Daoy (cell line): ENCODE data around the gene MAP7D2. TPM values are rescaled to one million over a fixed set of nuclear protein-coding genes. Genes with fewer than 3 reads are reported as not detected.
"Not testable (repeated sequence)": the region's sequence is repeated elsewhere in the genome, so short reads cannot be mapped to it uniquely, and the experiment has no call there.

ENCODE experiments used
- DNase-seq: peaks from one replicate; pipeline ENCODE4 v3.0.0-alpha.2; 2015; ENCODE audit warnings: low read depth
- total RNA-seq: library from RNA; depleted of rRNA; stranded (reverse); fragments of >200 nt; shearing (Covaris generic); gene quantifications from 2 replicates; pipeline ENCODE4 v1.2.3, GENCODE V29; 2014; rRNA removed

MAP7D2 gene
- total RNA-seq, result 1.7 and 3.7 TPM in 2 replicates

DNA sequence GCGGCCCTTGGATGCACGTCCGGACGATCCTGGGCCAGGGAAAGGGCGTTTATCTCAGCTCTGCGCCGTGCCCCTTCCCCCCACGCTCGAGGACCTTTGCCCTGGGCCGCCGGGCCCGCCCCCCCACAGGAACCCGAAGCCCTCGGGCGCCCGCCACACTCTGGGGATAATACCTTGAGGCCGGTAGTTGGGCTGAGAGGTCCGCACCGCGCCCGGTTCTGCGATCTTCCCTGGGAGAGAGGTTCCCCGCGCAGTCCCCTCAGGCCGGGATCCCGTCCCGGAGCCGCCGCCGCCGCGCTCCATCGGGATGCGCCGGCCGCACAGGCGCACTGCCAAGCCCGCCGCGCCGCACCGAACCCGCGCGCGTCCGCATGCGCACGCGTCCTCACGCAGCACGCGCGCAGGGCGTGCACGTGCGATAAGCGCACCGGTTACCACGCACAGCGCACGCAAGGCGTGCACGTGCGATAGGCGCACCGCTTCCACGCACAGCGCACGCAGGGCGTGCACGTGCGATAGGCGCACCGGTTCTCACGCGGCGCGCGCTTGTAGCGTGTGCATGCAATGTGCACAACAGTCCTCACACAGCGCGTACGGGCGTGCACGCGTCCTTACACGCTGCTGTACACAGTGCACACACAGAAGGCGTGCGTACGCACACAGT lies at the start of gene MAP7D2:
Gene MAP7D2 (minus strand): TSS at position 331 of the 664 bp plus-strand sequence. CDS start 28 bp downstream, at position 303.
- DNase-seq, result peak; percentile 6

- not testable (repeated sequence) for DNase-seq
Observed at GRCh38 chrX:20162516-20162915, 45.8 kb upstream of the MAP7D2 start.

- no peak for DNase-seq
Observed at GRCh38 chrX:20159797-20160385, 43.2 kb upstream of the MAP7D2 start.

DNA sequence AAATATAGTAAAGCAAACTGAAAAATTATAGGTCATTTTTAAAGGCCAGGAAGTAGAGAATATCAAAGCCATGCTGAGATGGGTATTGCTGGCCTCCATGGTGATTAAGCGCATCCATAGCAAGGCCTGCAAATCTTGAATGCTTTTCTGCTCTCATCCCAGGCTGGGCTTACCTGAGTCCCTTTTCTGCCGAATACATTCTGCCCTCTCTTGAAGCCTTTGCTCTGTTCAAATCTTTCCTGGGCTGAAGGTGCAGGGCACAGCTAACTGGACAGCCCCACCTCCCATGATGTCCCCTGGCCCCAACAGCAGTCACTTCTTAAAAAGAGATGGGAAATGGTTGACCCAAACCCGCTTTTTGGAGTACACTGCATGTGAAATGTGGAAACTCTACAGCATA lies 35.0 kb upstream of the MAP7D2 start:
- DNase-seq, result no peak

GRCh38 chrX:20149326-20149725 lies 32.6 kb upstream of the MAP7D2 start:
- no peak for DNase-seq

DNA sequence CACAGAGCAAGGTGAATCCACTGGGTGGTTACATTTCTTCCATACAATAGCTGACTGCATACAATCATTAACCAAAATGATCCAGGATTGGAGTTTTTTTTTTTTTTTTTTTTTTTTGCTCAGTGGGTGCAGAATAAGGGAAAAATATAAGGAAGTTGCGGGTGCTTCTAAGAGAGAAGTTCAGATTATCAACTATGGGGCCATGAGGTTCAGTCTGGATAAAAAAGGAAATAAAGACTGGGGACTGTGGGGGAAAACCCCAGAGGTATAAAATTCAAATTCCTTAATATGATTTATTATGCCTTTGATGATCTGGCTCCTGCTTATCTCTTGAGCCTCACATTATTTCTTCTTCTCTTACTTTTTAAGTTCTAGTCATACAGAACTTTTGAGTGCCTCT lies 30.9 kb upstream of the MAP7D2 start:
- DNase-seq, result no peak

DNA sequence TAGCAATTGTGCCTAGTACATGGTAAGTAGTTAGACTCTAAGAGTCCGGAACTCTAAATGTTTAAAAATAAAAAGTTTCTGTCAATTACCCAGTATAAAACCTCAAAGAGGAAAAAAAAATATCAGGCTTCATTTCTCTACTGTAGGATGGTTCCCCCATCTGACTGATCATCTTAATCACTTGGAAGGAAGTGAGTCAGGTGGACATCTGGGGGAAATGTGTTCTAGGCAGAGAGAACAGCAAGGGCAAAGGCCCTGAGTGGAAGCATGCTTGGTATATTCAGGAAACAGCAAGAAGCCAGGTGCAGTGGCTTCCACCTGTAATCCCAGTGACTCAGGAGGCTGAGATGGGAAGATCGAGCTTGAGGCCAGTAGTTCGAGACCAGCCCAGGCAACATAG lies 27.8 kb upstream of the MAP7D2 start:
- DNase-seq, result peak; percentile 61

DNA sequence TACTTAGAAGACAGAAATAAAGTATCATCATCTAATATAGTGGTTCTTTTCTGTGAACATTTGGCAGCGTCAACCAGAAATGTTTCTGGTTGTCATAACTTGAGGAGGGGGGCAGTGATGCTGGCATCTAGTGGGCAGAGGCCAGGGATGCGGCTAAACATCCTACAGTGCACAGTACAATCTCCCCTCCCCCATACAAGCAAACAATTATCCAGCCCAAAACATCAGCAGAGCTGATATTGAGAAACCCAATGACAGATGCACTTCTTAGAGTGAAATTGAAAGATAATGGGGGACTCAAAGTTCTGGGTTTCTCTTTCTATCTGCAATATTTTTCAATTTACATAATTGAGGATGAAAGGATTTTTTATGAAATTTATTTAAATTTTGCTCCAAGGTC lies 26.9 kb upstream of the MAP7D2 start:
- DNase-seq, result no peak

DNA sequence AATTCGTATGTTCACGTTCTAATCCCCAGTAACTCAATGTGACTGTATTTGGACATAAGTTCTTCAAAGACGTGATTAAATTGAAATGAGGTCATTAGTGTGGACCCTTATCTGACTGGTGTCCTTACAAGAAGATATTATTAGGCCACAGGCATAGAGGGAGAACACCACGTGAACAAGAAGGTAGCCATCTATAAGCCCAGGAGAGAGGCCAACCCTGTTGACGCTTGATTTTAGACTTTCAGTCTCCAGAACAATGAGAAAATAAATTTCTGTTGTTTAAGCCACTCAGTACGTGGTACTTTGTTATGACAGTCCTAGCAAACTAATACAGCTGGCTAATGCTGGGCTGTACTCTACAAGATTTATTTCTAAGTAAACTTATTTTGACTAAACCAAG lies 26.4 kb upstream of the MAP7D2 start:
- DNase-seq, result no peak

- peak; percentile 97 for DNase-seq
Observed at GRCh38 chrX:20141281-20142220, 24.8 kb upstream of the MAP7D2 start, which contains the start of gene EIF1AX. TSS of gene EIF1AX (minus strand) at chrX:20141838. CDS start at chrX:20141640, 198 bp downstream.

DNA sequence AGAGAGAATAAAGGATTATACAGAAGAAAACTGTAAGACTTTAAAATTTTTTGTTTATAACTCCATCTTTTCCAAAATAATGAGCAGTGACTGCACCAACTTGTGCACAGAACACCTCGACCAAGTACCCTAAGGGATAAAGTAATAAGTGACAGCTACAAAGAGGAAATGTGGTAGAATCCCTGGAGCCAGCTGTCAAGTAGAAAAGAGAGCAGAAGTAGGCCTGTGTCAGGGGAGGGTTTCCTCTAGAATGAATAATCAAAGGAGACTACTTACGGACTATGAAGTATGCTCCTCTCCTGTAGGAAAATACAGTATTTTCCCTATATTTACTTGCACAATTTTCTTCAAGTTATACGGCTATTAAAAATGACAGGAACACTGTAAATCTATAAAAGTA lies 23.7 kb upstream of the MAP7D2 start:
- no peak for DNase-seq

- no peak for DNase-seq
Observed at GRCh38 chrX:20139966-20140365, 23.3 kb upstream of the MAP7D2 start.

DNA sequence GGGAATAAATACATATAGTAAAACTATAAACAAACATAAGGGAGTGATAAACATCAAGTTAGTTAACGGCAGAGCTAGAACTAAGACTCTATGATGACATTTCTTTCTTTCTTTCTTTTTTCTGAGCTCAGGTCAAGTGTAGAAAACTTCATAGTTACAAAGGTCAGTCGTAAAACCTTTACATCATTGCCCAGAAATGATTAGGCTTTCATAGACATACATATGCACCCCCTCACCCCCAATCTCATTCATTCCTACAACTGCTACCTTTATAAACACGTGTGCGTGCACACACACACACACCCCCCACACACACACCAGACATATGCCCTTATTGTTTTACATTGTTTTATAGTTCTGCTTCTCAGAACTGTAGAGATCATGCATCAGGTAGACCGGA lies 19.2 kb upstream of the MAP7D2 start:
- no peak for DNase-seq

- no peak for DNase-seq
Observed at GRCh38 chrX:20132666-20133065, 16.0 kb upstream of the MAP7D2 start.

GRCh38 chrX:20130357-20130756 lies 13.7 kb upstream of the MAP7D2 start:
- DNase-seq, result no peak

DNA sequence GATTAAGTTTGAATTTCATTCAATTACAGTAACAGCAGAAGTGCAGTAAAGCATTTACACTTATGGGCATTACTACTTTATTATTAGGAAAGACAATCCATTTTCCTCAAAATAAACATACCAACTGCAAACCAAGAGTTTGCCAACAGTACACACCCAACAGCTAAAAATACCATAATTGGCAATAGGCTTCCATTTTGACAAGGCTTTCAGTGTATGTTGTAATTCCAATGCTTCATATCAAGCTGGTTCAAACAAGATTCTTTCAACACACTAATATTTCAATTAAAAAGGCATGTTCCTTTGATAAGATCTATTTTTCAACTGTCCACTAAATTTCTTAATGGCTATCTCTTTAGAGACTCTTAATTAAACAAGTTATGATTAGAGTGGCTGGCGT lies 12.8 kb upstream of the MAP7D2 start:
- DNase-seq, result no peak

DNA sequence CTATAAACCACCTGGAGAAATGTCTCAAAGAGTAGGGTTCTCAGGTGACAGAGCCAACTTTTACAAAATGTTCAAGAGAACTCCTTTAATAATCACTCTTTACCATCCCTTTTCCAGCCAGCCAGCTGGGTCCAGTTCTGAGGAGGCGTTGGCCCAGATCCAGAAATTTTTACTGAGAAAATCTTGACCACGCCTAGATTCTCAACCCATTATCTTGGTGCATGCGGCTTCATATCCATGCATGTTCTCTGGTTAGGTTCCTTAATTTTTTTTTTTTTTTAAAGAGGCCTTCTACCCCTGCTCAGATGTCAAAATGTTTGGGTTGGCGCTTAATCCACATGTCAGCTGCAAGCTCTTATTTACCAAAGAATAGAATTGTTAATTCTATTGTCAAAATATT lies 12.0 kb upstream of the MAP7D2 start:
- DNase-seq, result no peak

DNA sequence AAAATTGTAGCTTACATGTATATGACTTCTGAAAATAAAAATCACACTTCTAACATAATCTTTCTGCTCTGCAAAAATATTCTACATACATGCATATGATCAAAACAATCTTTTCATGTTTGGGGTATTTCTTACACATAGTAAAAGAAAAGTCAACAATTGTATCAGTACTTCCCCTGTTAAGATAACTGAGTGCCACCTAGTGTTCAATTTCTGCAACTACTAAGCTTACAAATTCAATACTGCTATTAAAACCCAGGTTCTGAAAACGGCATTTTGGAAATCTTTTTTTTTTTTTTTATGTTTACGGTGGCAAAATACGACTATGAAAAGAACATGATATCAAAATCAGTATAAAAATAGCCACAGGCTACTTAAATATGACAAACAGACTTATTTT lies 10.7 kb upstream of the MAP7D2 start:
- DNase-seq, result not testable (repeated sequence)

GRCh38 chrX:20126833-20127232 lies 10.1 kb upstream of the MAP7D2 start:
- DNase-seq, result not testable (repeated sequence)

DNA sequence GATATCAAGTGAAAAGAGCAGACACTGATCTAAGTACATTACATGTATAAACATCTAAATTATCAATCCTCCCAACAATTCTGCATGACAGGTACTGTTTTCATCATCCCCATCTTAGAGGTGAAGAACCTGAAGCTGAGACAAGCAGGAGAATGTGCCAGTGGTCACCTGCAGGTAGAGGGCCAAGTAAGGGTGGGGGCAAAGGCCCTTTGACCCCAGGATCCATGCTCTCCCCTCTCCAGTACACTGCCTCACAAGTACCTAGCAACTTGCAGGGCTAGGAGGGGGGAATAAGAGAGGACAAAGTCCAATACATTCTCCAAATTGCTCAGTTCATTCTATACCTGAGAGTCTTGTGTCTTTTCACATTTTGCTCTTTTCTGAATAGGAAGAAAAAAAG lies 8.3 kb upstream of the MAP7D2 start:
- DNase-seq, result no peak

DNA sequence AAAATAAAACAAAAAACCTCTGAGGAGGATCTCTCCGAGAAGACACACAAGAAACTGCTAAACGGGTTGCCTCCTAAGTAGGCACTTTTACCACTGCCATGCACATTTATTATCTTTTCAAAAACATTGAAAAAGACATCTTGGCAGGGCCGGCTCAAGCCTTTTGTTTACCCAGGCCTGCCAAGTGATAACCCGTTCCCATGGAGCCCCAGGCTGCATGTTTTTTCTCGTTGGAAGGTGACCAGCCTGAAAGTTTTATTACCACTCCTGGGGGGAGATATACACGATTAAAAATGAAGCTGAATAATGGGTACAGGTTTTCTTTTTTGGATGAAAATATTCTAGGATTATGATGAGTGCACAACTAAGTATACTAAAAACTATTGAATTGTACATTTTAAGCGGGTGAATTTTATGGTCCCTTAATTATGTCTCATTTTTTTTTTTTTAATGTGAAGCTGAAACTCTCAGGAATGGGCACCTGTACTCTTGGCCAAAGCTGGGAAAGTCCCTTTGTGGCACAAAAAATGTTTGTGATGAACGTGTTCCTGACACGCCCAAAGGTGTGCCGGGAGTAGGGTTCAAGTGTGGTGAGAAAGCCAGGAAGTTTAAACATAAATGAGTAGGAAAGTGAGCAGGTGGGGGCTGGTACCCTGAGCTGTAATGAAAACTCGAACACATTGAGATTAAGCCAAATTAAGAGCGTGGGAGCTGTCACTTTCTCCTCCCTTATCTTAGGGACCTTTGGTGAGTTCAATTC lies 1.5 kb upstream of the MAP7D2 start:
- DNase-seq, result peak; percentile 5

DNA sequence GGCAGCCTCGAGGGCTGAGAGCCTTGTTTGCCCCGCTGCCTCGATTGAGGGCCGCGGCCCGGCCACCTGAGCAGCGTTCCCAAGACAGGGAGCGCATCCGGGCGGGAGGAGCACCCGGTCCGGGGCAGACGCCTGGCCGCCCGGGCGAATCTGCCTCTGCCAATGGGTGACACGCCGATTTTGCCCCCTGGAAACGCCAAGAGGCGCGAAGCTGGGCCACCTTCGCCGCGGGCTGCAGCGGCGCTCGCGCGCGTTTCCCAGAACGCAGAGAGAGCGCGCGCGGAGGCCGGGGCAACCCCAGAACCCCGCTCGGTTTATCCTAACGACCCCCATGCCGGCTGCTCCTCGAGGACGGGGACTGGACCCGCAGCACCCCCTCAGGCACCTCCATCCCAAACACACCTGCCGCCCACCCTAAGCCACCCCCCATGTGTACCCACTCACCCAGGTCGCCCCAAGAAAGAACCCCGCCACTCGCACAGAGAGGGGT lies 575 bp downstream of the MAP7D2 start:
- peak; percentile 16 for DNase-seq
